GM18868 (cell line): ENCODE data around the gene SFXN5.
A peak's percentile ranks its signal among the peaks of the same experiment; 100 is the strongest.
"Not testable (repeated sequence)": the region's sequence is repeated elsewhere in the genome, so short reads cannot be mapped to it uniquely, and the experiment has no call there.

Experiments used
- ATAC-seq: cut with Tn5 transposase; IDR thresholded peaks from one replicate; pipeline ENCODE4 v1.9.1; 2021; ENCODE audit warnings: mild to moderate bottlenecking, moderate library complexity; ENCODE audit not compliant: unreplicated experiment

SFXN5 gene

DNA sequence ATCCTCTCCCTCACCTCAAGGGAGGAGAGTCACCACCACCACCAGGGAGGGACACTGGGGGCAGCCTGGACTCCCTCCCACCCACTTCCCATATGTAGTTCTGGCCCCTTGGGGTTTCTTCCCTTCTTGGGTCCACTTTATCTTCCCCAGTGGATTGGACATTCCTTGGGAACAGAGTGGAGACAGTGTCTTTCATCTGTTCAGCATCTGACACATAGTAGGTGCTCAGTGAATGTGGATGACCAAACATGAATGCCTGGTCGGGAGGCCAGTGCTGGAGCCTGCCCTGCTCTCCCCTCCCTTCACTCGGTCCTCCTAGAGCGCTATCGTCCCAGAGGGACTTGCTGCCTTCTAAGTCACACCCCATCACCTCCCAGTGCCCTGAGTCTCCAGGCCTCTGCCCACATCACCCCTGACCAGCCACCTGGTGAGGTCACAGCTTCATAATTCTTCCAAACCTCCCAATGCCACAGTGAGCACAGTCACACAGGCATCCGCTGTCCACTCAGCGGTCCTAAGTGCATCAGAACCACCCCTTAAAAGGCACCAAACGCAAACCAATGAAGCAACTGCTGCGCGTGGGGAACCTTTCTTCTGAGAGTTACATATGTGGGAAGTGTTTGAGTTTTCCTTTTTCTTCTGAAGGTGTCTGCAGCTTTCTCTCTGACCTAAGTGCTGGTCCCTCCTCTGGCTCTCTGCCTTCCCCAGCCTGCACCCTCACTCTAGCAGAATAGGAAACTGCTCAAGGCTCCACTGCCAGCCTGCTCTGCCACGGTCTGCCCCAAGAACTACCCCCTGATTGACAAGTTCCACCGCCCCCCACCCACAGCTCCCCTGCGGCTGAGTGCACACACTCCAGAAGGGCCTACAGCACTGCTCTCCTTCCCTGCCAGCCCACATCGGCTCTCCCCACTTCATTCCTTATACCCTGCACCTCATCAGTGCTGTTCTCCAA, 7.2 kb upstream of the SFXN5 start:
- no peak for ATAC-seq

DNA sequence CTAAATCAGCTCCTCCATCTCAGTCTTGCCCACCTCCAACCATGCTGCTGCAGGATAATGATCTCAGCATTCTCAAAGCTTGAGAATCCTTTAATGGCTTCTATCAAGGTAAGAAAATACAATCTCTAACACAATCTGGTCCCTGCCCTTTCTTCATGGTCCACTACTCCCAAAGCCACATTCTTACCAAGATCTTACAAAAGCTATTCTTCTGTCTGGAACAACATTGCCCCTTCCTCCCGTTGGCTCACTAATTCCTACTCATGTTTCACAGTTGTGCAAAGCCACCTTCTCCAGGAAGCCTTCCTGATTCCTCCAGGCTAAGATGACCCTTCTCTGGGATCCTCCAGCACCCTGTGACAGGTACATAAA, 5.9 kb upstream of the SFXN5 start:
- no peak for ATAC-seq

DNA sequence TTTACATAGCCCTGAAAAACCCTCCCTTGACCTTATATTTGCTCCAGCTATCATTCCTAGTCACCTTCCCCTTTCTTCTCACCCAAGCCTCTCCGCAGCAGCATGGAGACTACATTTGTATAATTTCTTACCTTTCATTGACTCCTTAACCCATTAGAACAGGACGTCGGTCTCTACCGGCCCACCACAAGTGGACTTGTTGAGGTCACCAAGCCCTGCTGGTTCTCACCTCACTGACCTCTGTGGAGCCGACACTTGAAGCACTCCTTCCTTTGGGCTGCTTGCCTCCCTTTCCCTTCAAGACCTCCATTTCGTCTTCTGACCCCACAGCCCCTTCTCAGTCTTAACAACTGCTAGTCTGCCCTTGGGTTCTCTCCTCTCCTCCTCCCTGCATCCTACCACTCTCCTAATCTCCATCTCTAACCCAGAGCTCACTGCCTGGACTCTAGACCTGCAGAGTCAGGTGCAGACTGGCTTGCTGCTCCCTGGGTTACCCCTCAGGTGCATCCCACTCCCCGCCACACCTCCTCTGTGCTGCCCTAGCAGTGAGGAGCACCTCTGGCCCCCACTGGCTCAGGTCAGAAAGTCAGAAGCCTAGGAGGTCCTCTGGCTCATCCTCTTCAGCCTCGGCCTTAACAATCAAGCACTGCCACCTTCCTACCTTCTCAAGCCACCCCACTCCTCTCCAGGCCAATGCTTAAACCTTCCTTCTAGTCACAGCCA, 5.3 kb upstream of the SFXN5 start:
- ATAC-seq: no peak

DNA sequence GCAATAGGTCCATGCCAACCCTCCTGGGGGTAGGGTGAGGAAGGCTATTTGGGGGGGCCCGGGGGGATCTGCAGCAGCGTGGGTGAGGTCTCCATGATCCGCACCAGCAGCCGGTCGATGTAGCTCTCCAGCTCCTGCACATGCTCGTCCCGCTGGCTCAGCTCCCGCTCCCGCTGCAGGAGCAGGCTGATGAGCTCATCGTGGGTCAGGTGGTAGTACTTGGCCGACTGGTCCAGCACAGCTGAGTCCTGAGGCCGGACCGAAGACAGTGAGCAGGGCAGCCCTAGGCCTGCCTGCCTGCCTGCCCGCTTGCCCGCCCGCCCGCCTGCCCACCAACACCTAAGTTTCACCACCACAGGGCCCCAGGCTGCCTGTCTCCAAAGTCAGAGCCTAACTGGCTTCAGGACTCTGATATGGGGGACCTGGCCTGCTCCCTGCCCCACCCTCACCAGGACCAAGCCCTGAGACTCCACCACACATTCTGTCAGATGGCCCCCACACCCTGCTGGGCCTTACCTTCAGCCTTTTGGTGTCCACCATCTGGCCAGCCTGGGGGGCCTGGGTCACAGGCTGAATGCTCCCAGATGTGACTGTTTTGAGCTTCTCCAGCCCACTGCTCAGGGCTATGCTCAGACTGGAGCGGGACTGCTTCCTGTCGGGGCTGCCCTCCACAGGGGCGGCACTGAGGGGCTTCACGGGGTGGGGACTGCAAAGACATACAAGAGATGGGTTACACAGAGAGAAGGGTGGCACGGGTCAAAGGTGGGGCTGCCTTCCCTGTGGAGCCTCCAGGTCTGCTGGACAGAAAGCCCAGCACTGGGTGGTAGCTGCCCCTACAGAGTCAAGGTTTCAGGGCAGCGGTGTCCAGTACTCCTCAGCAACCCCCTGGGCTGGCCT, 4.2 kb upstream of the SFXN5 start:
- ATAC-seq: no peak

DNA sequence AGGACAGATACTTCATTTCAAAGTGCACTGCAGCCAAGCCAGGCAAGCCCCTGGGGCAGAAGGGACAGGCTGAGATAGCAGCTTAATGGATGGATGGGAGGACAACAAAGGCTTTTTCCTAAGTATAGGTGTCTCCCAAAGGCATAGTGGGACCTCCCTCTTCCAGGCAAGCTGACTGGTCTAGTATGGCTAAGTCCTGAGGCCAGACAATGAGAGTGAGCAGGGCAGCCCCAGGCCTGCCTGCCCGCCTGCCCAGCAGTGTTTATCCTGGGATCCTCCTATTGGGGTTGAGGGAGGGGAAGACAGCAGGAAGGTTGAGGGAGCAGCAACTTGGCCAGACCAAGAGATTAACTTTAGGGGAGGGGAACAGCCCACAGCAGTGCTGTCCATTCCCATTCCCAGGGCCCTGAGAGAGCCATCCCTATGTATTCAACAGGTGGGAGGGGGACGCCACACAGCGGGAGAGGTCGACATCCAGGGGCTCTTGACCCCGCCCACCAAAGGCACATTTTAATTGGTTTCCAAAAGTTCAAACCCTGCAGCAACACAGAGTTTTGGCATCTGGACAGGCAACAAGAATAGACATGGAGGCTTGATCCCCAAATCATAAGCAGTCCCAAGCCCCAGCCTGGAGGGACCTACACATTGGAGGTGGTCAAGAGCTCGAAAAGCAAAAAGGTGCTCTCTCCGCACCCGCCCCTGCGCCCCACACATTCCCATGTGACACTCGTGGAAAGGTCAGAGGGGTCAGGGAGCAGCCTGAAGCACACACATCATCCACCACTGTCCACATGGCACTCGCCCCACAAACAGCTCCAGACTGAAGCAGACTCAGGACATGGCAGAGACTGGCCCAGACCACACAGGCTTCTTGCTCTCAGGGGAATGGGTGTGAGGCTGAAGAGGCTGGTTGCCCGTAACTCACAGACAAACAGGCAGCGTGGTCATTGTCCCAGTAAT, 2.9 kb upstream of the SFXN5 start:
- no peak for ATAC-seq

DNA sequence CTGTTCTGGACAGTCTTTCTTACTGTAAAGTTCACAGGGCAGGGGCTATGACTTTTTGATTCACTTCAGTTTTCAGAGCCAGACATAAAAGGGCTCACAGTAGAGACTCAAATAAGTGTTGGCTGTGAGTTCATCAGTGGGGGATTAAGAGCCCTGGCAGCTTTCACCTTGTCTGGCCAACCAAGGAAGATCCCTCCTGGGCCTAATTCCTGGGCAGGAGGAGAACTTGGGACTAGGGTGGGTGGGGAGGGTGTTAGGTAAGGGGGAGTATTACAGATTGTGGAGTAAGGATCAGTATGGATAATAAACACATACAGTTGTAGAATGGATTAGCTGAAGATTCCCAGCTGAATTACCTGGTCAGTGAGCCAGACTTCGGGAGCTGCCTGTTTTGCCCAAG, 904 bp upstream of the SFXN5 start:
- ATAC-seq: no peak

DNA sequence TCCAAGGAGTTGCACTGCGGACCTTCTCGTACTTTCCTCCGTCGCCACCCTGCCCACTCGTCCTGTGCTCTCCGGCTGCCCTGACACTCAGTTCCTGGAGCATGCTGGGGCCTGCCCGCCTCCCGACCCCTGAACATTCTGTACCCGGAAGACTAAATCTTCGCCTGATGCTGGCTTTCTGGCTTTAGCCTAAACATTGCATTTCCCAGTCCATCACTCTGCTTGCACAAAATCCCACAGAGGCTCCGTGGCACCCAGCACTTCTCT, 550 bp upstream of the SFXN5 start:
- no peak for ATAC-seq

DNA sequence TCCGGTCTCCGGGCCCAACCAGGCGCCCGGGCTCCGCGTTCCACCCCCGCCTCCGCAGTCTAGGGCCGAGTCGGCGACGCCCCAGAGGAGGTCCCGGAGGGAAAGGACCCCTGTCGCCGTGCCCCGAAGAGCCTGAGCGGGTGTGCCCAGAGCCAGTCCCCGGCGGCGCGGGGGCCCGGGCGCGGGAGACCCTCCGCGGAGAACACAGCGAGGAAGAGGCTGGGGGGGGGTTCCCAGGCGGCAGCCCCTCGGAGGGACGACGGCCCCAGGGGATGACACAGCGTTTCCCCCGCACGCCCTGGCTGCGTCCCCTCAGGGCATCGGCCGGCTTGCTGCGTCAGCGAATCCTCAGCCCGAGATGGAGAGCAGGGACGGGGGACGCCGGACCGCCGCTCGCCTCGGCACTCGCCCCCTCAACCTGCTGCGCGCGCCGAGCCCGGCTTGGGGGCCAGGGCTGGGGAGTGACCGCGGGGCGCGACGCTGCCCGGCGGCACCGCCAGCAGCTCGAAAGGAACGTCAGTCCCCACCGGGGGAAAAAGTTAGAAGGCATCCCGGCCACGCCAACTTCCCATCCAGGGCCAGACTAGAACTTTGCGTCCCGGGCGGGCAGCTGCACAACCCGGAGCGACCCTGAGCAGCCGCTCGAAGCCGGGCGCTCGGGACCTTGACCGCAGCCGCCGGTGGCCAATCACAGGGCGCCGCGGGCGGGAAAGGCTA, 711 bp downstream of the SFXN5 start:
- peak; percentile 17 for ATAC-seq

DNA sequence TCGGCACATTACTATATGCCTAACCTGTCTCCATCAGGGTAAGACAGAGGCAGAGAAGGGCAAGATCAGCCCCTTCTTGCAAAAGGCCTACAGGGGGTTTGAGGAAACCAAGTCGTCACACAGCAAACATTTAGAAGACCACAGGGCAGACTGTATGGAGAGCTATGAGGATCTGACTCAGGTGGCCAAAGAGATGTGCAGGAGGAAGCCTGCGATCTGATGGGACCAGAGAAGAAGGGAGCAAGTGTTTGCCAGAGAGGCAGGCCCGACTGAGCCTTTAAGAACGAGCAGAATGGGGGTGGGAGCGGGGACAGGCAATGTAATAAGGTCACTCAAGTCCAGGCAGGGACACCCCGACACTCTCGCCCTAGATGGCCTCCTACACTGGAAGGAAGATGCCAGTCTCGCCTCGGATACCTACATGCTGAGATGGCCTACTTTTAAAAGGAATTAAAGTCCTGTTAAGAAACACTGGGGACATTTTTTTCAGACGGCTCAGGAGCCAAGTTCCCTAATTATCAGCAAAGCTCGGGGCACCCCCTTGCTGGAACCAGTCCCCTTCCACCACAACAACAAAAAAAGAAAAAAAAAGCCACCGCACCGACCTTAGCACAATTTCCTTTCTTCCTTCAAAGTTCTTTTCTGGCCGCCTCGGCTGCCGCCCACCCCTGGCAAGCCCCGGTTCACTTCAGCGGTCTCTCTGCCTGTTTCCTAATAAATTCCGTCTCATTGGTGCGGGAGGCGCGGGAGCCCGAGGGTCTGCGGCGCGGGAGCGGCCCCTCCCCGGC, 1.5 kb downstream of the SFXN5 start:
- ATAC-seq: no peak

DNA sequence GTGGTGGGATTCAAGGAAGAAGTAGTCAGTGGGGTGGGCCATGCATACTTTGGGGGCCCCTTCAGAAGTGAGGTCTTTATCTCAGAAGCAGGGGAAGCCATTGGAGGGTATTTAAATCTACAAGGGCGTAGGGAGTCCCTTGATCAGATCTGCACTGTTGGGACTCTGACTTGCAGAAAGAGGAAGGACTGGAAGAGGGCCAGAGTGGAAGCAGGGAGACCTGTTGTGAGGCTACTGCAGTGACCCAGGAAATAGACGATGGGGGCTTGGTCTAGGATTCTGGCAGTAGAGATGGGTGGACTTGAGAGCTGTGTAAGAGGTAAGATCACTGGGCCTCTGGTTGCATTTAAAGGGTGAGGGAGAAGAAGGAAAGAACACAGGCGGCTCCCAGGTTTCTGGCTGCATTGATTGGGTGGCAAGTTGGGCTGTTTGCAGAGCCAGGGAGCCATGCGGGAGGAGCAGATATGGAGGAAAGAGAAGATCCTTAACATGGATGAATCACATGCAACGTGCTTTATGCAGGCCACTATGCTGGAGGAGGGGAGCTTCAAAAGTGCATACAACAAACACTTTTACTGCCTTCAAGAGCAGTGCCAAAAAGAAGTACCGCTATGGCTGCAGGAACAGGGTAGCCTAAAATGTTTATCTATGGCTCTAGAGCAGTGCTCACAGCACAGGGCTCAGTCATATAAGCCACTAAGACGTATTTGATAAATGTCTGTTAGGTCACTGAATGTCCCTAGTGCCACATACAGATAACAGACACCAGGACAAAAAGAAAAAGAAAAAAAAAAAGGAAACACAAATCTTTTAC, 2.3 kb downstream of the SFXN5 start:
- ATAC-seq: no peak

DNA sequence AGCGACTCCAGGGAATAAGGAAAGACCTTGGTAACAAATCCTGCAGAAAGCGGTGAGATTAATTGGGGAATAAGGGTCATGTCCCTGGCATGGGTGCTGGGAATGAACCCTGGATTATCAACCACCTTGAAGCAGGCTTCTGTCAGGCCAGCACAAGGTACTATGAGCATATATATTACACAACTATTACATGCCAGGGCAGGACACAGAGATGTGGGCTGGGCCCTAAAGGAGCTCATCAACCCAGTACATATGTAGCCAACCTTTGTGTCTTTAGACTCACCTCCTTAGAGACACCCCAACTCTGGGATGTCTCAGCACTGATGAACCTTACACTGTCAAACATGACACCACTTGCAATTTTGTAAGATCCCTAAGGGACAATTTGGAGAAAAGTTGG, 3.4 kb downstream of the SFXN5 start:
- no peak for ATAC-seq

DNA sequence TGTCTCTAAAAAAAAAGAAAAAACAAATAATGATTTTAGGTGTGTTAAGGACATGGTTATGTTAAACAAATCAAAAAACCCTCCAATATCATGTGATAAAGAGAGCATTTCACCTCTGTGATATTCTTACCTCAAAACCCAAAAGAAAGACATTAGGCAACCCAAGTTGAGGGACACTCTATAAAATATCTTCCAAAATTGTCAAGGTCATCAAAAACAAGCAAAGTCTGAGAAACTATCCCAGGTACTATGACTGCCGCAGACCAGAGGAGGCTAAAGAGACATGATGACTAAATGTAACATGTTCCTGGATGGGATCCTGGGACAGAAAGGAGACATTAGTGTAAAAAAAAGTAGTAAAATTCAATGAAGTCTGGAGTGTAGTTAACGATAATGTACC, 4.5 kb downstream of the SFXN5 start:
- ATAC-seq: no peak

DNA sequence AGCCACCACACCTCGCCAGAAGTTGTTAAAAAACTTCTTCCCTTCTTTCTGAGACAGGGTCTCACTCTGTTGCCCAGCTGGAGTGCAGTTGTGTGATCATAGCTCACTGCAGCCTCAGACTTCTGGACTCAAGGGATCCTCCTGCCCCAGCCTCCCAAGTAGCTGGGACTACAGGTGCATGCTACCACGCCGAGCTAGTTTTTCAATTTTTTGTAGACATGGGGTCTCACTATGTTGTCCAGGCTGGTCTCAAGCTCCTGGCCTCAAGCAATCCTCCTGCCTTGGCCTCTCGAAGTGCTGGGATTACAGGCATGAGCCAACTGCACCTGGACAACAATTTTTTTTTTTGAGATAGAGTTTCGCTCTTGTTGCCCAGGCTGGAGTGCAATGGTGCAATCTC, 6.4 kb downstream of the SFXN5 start:
- ATAC-seq: not testable (repeated sequence)

DNA sequence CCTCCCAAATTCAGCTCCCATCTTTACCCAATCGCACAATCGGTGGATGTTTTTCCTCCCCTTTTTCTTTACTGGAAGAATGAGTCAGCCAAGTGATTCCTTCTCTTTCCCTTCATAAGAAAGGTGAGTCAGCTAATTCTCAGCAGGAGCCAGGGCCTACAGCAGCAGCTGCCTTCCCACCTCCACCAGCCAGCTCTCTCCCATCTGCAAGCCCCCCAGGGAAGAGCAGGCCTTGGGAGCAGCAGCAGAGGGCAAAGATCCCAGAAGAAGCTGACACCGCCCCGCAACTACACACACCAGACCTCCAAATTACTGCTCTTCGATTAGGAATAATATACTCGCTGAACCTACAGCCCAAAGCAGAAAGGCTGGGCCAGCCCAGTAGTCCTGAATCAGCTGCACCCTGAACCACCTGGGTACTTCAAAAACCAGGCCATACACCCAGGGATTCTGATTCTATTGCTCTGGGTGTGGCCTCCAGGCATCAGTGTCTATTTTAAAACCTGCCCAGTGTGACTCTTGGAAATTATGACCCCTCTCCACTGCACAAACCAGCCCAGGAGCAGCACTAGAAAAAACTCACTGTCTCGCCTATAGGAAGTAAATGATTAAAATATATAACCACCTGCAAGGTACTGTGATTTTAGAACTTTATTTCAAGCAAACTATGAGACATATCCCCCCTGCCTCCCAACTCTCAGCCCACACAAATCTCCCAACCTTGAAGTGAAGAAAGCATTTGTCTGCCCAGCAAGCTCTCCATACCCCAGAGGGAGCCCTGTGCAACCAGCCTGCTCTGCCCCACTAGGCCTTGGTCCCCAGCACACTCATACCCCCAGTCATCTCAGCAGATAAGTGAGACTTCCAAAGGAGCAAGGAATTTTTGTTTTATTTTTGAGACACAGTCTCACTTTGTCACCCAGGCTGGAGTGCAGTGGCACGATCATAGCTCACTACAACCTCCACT, 7.3 kb downstream of the SFXN5 start:
- no peak for ATAC-seq

DNA sequence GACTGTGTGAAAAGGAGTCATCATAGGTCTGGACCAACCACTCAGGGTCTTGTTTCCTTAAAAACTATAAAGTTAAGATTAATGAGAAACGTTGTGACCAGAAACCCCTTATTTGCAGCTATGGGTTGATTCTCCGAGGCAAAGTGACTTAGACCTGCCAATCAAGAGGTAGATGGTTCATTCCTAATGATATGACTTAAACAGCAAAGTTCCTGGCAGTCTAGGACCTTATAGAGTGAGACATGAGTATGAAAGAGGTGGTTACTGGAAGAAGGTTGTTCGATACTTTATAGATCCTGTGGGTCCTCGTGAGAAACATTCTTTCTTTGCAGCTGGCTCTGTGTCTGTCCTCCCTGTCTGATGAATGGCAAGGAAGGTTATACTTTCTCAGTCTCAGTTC, 8.0 kb downstream of the SFXN5 start:
- no peak for ATAC-seq

DNA sequence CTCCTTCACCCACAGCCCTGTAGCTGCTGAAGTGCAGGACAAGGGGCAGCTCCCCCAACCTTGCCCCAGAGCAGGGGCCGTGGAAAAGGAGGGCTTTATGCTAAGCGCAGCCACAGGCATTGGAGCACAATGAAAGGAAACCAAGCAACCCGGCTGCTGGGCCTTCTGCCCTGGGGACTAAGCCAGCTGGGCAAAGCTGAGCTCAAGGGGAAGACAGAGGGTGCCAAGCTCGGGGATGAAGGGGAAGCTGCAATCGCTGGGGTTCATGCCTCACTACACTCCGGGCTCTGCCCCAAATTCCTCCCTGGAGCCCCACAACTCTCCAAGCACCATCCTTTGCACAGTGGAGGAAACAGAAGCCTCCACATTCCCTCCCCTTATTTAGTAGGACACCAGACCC, 12.4 kb downstream of the SFXN5 start:
- ATAC-seq: no peak

DNA sequence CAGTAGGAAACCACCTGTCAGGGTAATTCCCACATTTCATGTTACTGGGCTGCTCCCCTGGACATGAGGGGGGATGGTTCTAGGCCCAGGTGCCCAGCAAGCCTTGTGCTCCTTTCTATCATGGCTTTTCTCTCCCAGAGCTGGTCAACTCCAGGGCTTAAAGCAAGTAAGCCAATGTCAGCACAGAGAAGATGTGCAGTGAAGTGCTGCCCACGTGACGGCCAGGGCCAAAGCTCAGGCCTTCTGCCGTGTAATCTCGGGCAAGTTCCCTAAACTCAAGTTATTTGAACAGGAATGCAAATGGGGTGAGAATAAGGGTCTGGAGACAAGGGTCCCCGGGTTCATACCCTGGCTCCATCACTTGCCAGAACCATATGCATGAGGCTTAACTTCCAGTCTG, 16.5 kb downstream of the SFXN5 start:
- no peak for ATAC-seq
